GM21529 (cell line): ENCODE results near the gene RGS8.
"Not testable (repeated sequence)": the region's sequence is repeated elsewhere in the genome, so short reads cannot be mapped to it uniquely, and the experiment has no call there.

Experiments
- ATAC-seq: cut with Tn5 transposase; IDR thresholded peaks from one replicate; pipeline ENCODE4 v1.9.1; 2021; ENCODE audit not compliant: unreplicated experiment

Gene RGS8

GRCh38 chr1:182702826-182703524 is 18.6 kb upstream of the RGS8 start:
- ATAC-seq = no peak

DNA sequence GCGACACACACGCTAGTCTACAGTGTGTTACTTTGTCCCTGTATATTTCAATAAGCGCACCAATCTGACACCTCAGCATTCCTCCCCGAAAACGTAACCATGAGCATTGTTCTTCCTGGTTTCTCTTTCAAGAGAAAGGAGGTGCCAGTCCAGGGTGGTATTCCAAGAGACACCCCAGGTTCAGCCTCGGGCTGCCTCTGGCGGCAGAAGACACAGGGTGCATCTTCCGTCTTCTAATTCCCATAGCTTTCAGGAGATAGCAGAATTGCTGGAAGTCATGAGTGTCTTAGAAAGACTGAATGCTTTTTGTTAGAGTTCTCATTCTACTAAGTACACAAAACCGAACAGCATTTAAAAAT is 15.9 kb upstream of the RGS8 start:
- no peak for ATAC-seq

DNA sequence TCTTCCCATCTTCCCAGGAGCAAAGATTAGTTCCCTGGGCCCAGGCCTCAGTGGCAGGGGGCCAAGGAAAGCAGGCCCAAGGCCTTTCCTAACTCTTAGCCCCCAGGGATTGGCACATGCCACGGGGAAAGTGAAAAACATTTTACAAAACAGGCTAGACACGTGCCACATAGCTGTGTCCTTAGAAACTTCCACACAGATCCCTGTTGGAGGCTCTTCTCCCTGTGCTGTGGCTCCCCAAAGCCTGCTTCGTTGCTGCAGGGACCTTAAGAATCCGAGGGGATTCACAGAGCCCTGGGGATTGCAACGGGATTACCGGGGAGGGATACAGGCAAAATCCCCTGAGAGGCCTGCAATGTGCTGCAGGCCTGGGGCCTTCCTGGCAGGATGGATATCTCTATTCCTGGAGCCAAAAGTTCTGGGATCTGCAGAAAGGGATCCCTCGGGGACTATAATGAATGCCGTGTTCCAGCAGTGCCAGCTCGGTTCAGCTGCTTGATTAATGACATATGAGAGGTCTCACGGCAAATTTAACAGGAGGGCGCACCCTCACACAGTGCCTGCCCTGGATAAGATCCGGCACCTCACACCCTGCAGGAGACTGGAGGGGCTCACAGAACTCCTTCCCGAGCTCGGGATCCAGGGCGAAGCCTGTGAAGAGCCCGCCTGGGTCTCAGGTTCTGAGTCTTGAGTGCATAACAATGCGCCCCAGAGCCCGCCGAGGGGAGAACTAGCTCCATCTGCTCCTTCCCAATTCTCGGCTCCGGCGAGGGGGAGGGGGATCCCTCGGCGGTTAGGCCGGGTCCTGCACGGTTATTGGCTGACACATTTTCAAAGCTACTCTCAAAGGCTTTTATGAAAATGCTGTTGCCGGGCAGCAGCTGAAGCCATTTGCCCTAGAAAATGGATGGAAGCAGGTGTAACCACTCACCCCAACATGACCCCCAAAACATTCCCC is 15.3 kb upstream of the RGS8 start:
- no peak for ATAC-seq

GRCh38 chr1:182698971-182699370 is 14.6 kb upstream of the RGS8 start:
- ATAC-seq = no peak

GRCh38 chr1:182693139-182693538 is 8.8 kb upstream of the RGS8 start:
- not testable (repeated sequence) for ATAC-seq

DNA sequence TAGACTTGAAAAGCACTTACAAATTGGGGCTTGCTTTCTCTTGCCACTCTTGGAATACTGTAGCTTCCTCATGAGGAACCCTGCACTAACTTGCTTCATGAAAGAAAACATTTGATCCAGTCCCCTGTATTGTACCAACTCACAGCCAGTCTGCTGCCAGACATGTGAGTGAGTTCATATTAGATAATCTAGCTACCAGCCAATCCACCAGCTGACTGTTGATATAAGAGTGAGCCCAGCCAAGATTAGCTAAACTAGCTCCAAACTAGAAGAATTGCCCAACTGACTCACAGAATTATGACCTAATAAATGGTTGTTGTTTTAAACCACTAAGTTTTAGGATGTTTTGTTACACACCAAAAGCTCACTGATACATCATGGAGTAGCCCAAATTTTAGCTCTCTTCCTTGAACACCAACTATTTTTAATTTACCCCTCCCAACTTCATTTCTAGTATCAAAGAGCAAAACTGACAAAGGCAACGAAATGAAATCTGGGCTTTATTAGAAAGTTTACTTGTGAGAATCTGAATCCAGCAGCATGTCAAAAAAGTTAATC is 6.6 kb upstream of the RGS8 start:
- no peak for ATAC-seq

DNA sequence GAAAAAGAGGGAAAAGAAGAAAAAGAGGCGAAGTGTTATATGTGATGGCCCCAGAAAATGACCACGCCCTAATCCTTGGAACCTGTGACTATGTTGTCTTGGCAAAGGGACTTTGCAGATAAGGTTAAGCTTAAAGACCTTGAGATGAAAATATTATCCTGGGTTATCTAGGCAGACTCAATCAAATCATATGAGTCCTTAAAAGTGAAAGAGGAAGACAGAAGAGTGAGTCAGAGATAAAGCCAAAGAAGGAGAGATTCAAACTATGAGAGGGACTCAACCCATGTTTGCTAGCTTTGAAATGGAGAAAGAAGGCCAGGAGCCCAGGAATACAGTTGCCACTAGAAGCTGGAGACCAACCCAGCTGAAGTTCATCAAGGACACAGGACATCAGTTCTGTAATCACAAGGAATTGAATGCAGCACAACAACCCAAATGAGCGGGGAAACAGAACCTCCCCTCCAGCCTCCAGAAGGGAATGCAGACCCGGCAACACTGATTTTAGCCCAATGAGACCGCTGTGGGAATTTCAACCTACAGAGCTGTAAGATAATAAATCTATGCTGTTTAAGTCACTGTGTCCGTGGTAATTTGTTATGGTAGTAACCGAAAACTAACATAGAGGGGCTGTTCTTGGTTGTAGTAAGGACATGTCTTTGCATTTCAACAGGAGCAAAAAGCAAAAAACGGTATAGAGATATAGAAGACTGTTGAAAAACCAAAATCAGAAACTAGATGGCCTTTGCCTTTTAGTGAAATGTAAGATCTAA is 4.2 kb upstream of the RGS8 start:
- ATAC-seq = no peak

GRCh38 chr1:182687361-182687760 is 3.0 kb upstream of the RGS8 start:
- no peak for ATAC-seq

DNA sequence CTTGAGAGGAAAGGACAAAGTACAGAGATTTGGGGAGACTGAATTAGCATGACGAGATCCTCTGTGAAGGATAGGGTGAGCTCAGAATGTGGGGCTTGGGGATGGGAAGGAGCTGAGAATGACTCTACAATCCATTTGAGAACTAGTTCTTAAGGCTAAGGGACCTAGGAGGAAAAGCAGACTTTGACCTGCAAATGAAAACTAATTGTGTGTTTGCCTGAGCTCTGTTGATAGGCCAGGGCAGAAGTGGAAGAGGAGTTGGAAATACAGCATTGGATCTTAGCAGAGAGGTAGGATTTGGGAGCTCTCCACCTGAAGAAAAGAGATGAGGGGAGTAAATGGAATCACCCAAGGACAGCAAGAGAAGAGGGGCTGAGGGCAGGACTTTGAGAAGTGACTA is 2.1 kb upstream of the RGS8 start:
- no peak for ATAC-seq

DNA sequence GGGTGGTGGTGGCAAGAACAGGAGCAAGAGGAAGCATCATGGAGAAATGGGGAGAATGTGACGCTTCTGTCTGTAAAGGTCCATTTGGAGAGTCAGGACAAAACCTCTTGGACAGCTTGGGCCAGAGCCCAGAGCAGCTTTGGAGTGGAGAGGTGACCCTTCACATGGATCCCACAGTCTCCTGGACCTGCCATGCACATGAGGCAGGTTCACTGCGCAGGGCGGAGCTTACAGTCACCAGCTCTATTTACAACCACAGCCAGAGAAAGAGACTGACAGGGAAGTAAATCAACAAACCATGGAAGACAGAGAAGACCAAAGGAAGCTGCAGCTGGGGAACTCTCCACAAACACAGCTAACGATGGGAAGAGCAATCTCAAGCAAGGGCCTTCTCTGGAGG is 828 bp upstream of the RGS8 start:
- ATAC-seq = no peak

- no peak for ATAC-seq
These were observed 1.4 kb downstream of the RGS8 start for GRCh38 chr1:182682898-182683501.

- ATAC-seq = no peak
These were observed 2.0 kb downstream of the RGS8 start for GRCh38 chr1:182682406-182682805.

GRCh38 chr1:182681568-182681912 is 2.8 kb downstream of the RGS8 start:
- ATAC-seq = no peak

GRCh38 chr1:182680901-182681567 is 3.4 kb downstream of the RGS8 start:
- no peak for ATAC-seq

DNA sequence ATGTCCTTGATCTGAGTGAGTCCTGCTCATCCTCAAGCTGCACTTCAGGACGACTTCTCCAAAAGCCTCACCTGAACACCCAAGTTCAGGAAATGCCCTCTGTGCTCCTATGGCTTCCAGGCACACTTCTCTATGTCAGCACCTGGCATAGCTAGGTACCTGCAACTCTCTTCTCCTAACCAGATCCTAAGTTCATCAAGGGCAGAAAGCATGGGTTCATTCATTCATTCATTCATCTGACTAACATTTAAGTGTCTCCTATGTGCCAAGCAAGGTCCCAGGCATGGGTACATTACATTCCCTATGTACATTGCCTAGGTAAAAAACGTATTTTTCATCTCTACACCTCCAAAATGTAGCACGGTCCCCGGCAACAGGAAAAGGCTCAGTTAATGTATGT is 4.0 kb downstream of the RGS8 start:
- ATAC-seq = no peak

- ATAC-seq = no peak
These were observed 4.7 kb downstream of the RGS8 start for GRCh38 chr1:182679684-182680083.

DNA sequence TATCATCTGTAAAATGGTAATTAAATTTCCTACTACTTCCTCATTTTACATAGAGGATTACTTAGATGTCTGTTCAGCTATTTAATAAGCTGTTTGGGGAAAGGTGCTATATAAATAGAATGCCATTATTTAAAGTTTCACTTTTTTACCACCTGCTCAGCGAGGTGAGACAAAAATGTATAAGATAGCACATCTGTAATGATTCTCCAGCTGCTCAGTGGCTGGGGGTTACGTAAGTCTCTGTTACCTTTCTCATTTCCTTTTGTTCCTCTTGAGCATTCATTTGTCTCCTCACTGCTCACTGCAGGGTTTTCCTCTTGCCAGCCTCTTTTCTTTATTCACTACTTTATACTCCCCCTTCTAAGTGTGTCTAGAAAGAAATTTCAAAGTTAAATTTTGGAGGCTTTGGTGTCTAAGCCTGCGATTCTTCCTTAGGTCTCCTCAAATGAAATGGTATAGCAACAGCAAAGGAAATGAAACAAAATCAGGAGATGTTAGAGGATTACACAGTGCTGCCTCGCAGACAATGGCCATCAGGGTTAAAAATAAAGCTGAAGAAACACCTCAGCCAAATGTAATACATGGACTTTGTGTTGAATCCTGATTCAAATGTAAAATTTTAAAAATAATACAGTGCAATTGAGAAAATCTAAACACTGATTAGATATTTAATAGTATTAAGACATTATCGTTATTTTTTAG is 6.8 kb downstream of the RGS8 start:
- peak; percentile 95 for ATAC-seq

- ATAC-seq = no peak
These were observed 8.1 kb downstream of the RGS8 start for GRCh38 chr1:182676274-182676673.

GRCh38 chr1:182674346-182675246 is 9.8 kb downstream of the RGS8 start:
- ATAC-seq = no peak
